NT2/D1 (cell line): ENCODE results near the gene CATSPERB.
"Not testable (repeated sequence)": the region's sequence is repeated elsewhere in the genome, so short reads cannot be mapped to it uniquely, and the experiment has no call there.

Experiments
- DNase-seq: peaks from one replicate; pipeline ENCODE4 v3.0.0-alpha.2; 2011; ENCODE audit warnings: low read depth, low spot score
- H3K27me3 ChIP-seq: 2 replicates; pipeline ENCODE4 v1.6.0; 2011; ENCODE audit warnings: mild to moderate bottlenecking; ENCODE audit not compliant: insufficient read length, insufficient read depth
- H3K36me3 ChIP-seq: 2 replicates; pipeline ENCODE4 v1.6.1; 2011; ENCODE audit warnings: mild to moderate bottlenecking, low read length, mixed read lengths; ENCODE audit not compliant: insufficient read depth, insufficient read length
- H3K4me1 ChIP-seq: 2 replicates; pipeline ENCODE4 v1.5.1; 2011; ENCODE audit not compliant: insufficient read depth, insufficient read length
- H3K4me3 ChIP-seq: 2 replicates; pipeline ENCODE4 v1.5.1; 2011; ENCODE audit warnings: low read depth; ENCODE audit not compliant: insufficient read length
- H3K9ac ChIP-seq: 2 replicates; pipeline ENCODE4 v1.6.0; 2011; ENCODE audit warnings: low read depth; ENCODE audit not compliant: insufficient read length
- H3K9me3 ChIP-seq: 2 replicates; pipeline ENCODE4 v1.5.1; 2011; ENCODE audit warnings: mild to moderate bottlenecking, low read length; ENCODE audit not compliant: insufficient read depth
- SUZ12 ChIP-seq: IDR thresholded peaks from 2 replicates; pipeline ENCODE4 v1.6.1; 2011; ENCODE audit not compliant: insufficient read length, insufficient read depth; ENCODE audit errors: extremely low read depth
- YY1 ChIP-seq: IDR thresholded peaks from 2 replicates; pipeline ENCODE4 v1.6.1; 2011; ENCODE audit not compliant: insufficient read length, insufficient read depth
- ZNF274 ChIP-seq: IDR thresholded peaks from 2 replicates; pipeline ENCODE4 v1.6.1; 2011; ENCODE audit warnings: mild to moderate bottlenecking, low read depth, low read length

Gene CATSPERB

DNA sequence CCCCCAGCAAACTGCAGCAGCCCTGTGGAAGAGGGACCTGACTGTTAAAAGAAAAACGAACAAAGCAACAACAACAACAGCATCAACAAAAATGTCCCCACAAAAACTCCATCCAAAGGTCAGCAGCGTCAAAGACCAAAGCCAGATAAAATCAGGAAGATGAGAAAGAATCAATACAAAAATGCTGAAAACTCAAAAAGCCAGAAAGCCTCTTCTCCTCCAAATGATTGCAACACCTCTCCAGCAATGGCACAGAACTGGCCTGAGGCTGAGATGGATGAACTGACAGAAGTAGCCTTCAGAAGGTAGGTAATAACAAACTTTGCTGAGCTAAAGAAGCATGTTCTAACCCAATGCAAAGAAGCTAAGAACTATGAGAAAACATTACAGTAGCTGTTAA lies 176.4 kb downstream of the CATSPERB start:
- Histone ChIP-seq H3K9me3 (no peaks in the 10 kb centered on the region), H3K9ac (no peak overlapping the region), H3K36me3 (no peaks in the 10 kb centered on the region), H3K27me3 (no peaks in the 10 kb centered on the region), H3K4me3 (no peak overlapping the region), H3K4me1 (peaks cover 2% of the 10 kb centered on the region)
- no peak for TF ChIP-seq ZNF274
- no peak for TF ChIP-seq YY1
- no peak for TF ChIP-seq SUZ12
- no peak for DNase-seq

DNA sequence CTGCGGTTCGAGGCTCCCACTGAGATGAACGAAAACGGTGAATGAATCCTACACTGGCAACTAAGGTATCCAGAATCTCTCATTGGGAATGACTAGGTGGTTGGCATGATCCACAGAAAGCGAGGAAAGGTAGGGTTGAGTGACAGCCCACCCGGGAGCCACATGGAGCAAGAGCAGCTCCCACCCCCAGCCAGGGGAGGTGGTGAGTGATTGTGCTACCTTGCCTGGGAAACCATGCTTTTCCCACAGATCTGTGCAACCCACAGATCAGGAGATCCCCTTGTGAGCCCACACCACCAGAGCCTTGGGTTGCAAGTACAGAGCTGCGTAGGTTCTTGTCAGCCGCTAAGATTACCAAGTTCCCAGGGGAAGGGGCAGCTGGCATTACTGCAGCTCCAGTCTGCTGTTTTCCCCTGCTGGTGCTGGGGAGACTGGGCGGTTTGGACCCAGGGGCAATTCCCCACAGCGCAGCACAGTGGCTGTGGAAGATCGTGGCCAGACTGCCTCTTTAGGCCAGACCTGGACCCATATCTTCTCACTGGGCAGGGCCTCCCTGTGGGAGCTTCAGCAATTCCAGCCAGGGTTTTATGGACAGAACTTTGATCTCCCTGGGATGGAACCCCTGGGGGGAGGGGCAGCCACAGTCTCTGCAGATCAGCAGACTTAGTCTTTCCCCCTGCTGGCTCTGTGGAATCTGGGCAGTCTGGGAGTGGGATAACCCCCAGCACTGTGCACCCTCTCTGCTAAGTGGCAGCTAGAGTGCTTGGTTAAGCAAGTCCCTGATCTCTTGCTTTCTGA lies 177.2 kb downstream of the CATSPERB start:
- TF ChIP-seq YY1 (no peak), SUZ12 (no peak), ZNF274 (no peak)
- no peak for DNase-seq
- Histone ChIP-seq H3K9ac (no peak overlapping the region), H3K27me3 (no peaks in the 10 kb centered on the region), H3K36me3 (no peaks in the 10 kb centered on the region), H3K4me1 (peaks cover 2% of the 10 kb centered on the region), H3K9me3 (no peaks in the 10 kb centered on the region), H3K4me3 (no peak overlapping the region)

DNA sequence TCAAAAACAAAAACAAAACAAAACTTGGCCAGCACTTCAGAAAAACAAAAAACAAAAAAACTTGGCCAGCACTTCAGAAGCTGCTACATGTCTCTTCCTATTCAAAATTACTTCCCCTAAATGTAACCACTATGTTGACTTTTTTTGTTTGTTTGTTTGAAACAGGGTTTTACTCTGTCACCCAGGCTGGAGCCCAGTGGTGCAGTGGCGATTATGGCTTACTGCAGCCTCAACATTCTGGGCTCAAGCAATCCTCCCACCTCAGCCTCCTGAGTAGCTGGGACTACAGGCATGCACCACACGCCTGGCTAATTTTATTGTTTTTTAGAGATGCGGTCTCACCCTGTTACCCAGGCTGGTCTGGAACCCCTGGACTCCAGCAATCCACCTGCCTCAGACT lies 183.8 kb downstream of the CATSPERB start:
- no peak for DNase-seq
- no peaks in the 10 kb centered on the region for H3K4me1 ChIP-seq
- no peak for TF ChIP-seq YY1
- TF ChIP-seq SUZ12, result no peak
- no peak for TF ChIP-seq ZNF274
- no peaks in the 10 kb centered on the region for H3K27me3 ChIP-seq
- H3K9ac ChIP-seq, result no peak overlapping the region
- H3K36me3 ChIP-seq, result no peaks in the 10 kb centered on the region
- H3K9me3 ChIP-seq, result no peaks in the 10 kb centered on the region
- H3K4me3 ChIP-seq, result no peak overlapping the region

DNA sequence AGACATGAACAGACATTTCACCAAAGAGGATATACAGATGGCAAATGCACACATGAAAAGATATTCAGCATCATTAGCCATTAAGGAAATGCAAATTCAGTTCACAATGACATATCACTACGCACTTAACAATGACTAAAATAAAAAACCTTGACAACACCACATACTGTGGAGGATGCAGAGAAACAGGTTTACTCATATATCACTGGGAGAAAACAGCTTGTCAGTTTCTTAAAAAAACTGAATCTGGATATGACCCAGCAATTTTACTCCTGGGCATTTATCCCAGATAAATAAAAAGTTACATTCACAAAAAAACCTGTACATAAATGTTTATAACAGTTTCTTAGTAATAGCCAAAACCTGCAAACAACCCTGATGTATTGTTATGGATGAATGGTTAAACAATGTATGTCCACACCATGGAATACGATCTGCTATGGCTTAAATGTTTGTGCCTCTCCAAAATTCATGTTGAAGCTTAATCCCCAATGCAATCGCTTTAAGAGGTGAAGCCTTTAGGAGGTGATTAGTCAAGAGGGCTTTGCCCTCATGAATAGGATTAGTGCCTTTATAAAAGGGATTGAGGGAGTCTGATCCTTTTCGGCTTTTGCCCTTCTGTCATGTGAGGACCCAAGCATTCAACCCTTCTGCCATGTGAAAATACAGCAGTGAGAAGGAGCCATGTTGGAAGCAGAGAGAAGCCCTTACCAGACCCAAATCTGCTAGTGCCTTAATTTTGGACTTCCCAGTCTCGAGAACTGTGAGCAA lies 185.8 kb downstream of the CATSPERB start:
- Histone ChIP-seq H3K36me3 (no peaks in the 10 kb centered on the region), H3K9me3 (peaks cover 11% of the 10 kb centered on the region; the same call in 1 of the 2 replicates), H3K9ac (no peak overlapping the region), H3K4me1 (no peaks in the 10 kb centered on the region), H3K4me3 (no peak overlapping the region), H3K27me3 (no peaks in the 10 kb centered on the region)
- DNase-seq, result no peak
- no peak for TF ChIP-seq SUZ12
- no peak for TF ChIP-seq ZNF274
- TF ChIP-seq YY1, result no peak

DNA sequence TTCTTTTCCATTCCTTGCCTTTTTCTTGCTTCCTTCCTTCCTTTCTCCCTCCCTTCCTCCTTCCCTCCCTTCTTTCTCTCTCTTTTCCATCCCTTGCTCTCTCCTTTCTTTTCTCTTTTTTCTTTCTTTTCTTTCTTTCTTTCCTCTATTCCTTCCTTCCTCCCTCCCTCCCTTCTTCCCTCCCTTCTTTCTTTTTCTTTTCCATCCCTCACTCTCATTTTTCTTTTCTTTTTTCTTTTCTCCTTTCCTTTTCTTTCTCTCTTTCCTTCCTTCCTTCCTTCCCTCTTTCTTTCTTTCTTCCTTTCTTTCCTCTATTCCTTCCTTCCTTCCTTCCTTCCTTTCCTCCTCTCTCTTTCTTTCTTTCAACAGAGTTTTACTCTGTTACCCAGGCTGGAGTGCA lies 186.7 kb downstream of the CATSPERB start:
- no peaks in the 10 kb centered on the region for H3K4me1 ChIP-seq
- TF ChIP-seq ZNF274 (no peak), YY1 (no peak), SUZ12 (no peak)
- no peaks in the 10 kb centered on the region for H3K27me3 ChIP-seq
- H3K9me3 ChIP-seq, result peaks cover 11% of the 10 kb centered on the region; the same call in 1 of the 2 replicates
- no peak overlapping the region for H3K4me3 ChIP-seq
- no peak for DNase-seq
- no peaks in the 10 kb centered on the region for H3K36me3 ChIP-seq
- no peak overlapping the region for H3K9ac ChIP-seq

DNA sequence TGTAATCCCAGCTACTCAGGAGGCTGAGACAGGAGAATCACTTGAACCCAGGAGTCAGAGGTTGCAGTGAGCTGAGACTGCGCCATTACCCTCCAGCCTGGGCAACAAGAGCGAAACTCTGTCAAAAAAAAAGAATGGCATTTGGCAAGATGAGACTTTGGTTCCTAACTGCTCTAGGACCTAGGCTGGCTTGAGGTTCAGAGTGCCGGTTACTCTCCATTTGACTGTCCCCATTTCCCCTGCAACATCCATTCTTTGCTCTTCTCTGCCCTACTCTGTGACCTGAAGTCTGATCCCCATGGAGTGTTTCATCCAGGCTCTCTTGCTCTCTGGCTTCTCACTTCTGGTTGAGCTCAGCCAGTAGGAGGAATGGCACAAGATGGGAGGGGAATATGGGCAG lies 195.6 kb downstream of the CATSPERB start:
- DNase-seq, result no peak

DNA sequence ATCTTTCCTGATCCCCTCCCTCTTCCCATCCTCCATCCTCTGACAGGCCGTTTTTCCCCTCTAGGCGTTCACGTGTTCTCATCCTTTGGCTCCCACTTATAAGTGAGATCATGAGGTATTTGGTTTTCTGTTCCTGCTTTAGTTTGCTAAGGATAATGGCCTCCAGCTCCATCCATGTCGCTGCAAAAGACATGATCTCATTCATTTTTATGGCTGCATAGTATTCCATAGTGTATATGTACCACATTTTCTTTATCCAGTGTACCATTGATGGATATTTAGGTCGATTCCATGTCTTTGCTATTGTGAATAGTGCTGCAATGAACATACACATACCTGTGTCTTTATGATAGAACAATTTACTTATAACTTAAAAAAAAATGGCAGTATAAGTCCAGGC lies 197.8 kb downstream of the CATSPERB start:
- H3K9me3 ChIP-seq, H3K4me1 ChIP-seq, H3K27me3 ChIP-seq, H3K9ac ChIP-seq, H3K36me3 ChIP-seq, H3K4me3 ChIP-seq, DNase-seq: not testable (repeated sequence)

More for the DNA sequence above, 195.6 kb downstream of the CATSPERB start:
- no peaks in the 10 kb centered on the region for H3K4me1 ChIP-seq
- no peak overlapping the region for H3K4me3 ChIP-seq
- peaks cover 9% of the 10 kb centered on the region; the same call in 1 of the 2 replicates for H3K9me3 ChIP-seq
- no peaks in the 10 kb centered on the region for H3K36me3 ChIP-seq
- no peak for TF ChIP-seq YY1
- TF ChIP-seq SUZ12, result no peak
- no peak for TF ChIP-seq ZNF274
- H3K9ac ChIP-seq, result no peak overlapping the region
- no peaks in the 10 kb centered on the region for H3K27me3 ChIP-seq
